CD4-positive, alpha-beta T cell treated with Interleukin-4 for 1 hour (primary cell): ENCODE results near the gene CLIC4.
"Not testable (repeated sequence)": the region's sequence is repeated elsewhere in the genome, so short reads cannot be mapped to it uniquely, and the experiment has no call there.

Experiments
- DNase-seq, 2 donors: peaks; one replicate each; pipeline ENCODE4 v3.0.0-alpha.2; 2020 to 2022

Gene CLIC4

DNA sequence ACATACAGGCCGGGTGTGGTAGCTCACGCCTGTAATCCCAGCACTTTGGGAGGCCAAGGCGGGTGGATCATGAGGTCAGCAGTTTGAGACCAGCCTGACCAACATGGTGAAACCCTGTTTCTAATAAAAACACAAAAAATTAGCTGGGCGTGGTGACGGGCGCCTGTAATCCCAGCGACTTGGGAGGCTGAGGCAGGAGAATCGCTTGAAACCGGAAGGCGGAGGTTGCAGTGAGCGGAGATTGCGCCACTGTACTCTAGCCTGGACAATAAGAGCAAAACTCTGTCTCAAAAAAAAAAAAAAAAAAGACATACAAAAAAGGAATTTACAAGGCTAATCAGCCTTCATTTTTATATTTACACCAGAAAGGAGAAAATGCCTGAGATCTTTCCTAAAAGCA, 78.2 kb downstream of the CLIC4 start:
- not testable (repeated sequence) for DNase-seq

DNA sequence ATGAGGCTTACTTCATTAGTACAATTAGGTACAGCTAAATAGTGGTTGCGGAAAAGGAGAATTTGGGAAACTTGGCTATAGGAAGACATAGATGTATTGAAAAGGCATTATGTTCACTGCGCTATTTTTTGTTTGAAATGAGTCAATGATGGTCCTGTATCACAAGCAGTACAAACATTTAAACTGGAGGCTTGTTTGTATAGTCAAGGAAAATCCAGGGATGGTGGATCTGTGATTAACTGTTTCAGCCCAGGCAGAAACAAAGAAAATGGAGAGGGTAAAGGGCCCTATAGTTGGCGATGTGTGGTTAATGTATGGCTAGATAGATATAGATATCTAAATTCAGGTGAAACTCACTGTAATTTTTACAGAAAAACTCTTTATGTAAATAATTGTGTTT, 79.9 kb downstream of the CLIC4 start:
- no peak for DNase-seq

DNA sequence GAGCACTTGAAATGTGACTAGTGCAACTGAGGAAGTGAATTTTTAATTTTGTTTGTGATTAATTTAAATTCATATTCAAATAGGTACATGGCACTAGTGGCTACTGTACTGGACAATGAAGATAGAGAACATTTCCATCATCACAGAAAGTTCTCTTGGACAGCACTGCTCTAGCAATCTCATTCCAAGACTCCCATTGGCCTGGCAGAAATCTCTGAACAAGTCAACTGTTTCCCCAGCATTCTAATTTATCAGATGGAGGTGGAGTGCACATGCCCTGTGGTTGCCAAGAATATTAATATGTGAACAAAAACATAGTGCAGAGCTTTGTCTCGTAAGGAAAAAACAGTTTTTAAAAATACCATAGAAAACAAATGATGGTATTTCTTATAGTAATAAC, 81.3 kb downstream of the CLIC4 start:
- no peak for DNase-seq

DNA sequence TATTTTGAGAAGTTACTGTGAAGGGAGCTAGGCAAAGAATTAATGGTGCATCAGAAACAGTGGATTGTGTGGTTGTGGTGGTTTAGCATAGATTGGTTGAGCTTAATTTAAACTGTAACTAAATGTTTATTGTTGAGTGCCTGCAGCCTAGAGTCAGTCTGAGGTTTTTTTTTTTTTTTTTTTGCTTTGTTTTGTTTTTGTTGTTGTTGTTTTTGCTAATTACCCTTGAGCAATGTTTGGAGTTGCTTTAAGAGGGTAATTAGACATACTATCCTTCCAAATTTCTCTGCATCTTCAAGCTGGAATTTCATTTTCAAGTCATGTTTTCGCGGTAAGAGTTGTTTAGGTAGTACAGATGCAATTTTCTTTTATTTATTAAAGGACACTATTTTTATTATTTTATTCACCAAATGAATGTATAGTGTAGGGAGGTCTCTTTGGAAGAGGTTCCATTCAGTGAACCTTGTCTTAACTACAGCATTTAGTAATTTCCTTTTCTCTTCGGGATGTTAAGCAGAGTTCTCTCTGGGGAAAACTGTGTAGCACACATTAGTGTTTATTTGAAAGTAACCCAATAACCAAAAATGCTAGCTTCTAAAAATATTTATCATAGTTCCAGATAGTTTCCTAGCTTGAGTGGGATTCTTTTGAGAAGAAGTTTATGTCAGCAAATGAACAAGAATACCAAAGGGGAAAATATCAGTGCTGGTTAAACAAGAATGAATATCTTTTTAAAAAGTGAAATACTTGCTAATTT, 82.3 kb downstream of the CLIC4 start:
- DNase-seq, result no peak

DNA sequence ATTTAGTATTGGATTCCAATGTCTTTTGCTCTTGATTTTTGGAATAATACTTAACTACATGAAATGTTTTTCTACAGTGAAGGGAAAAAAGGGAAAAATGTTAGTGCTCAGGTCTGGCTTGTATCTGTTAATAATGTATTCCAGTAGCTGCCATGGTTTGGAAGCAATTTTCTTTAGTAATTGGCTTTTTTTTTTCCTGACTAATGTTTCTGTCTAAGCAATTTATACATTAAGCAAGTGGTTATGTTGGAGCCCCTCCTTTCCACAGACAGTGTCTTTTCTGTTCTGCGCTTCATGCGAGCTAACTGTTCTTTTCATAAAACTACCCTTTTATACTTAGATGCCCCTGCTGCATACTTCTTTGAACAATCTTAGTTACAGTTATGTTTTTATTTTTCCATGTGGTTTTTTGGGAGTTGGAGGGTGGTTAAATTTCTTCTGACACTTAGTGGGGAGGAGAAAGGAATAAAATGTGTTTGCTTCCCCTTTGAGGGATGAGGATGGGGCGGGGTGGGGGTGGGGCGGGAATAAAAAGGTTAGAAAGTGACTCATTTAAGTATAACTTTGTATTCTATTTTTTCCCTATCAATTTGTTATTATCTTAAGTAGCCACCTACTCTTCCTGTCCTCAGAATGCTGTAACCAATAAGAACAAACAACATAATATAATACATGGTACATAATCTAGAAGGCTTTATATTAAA, 83.1 kb downstream of the CLIC4 start:
- DNase-seq, result no peak

DNA sequence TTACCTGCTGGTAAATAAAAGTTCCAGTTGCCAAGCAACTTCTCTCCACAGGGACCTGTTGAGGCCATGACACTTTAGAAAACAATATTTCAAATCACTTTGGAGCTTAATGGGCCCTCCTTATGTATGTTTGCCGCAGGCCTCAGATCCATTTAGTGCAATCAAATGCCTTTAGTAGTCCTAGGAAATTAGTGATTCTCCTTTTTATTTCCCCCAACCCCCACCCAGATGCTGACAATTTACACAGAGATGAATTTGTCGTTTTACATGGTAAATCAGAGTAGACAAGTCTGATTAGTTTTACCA, 83.6 kb downstream of the CLIC4 start:
- DNase-seq, result no peak

DNA sequence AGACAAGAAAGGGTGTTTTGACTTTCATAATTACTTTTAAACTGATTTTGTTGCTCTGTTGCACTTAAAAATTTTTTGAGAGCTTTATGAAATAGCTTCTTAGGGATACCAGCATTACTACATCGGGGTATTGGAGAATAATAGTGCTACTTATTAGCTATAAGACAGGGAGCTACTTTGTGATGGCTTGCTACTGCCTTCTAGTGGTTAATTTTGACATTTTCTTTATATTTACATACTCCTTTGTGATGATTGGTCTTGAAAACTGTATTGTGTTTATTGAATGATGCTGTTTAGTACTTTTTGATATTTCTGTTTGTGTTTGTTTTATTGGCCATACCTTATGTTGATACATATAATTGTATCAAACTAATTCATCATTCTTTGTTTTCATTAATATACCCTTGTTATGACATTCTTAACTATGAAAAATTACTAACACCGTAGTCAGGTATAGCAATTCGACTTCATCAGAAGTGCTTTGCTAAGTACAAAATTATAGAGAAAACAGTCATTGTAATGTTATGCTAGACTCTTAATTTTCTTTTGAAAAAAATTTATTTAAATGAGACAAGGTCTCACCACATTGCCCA, 85.5 kb downstream of the CLIC4 start:
- peak in 1 of 2 donors; percentile 71 for DNase-seq

DNA sequence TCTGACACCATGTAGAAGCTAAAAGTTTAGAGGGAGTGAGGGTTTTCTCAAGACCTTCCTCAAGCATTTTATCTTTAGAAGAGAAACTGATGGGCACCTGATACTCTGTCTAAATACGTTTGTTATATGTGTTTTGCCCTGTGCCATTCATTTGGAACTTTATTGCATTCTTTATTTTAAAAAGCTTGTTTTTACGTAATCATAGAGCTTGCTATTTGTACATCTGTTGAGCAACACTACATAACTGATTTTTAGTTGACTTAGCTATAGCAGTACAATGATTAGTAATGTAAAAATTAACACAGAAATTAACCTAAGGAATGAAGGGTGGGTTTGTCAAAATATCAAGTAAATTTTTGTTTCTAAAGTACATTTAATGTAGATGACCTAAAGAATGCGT, 96.3 kb downstream of the CLIC4 start:
- no peak for DNase-seq

DNA sequence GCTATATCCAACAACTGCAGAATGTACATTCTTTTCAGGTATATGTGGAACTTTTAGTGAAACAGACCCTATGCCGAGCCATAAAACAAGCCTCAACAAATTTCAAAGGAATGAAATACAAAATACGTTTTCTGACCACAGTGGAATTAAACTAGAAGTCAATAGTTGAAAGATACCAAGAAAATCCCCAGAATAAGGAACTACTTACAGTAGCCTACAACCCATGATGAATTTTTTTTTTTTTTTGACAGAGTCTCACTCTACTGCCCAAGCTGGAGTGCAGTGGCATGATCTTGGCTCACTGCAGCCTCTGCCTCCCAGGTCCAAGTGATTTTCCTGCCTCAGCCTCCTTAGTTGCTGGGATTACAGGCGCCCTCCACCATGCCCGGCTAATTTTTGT, 101.4 kb downstream of the CLIC4 start:
- no peak for DNase-seq

DNA sequence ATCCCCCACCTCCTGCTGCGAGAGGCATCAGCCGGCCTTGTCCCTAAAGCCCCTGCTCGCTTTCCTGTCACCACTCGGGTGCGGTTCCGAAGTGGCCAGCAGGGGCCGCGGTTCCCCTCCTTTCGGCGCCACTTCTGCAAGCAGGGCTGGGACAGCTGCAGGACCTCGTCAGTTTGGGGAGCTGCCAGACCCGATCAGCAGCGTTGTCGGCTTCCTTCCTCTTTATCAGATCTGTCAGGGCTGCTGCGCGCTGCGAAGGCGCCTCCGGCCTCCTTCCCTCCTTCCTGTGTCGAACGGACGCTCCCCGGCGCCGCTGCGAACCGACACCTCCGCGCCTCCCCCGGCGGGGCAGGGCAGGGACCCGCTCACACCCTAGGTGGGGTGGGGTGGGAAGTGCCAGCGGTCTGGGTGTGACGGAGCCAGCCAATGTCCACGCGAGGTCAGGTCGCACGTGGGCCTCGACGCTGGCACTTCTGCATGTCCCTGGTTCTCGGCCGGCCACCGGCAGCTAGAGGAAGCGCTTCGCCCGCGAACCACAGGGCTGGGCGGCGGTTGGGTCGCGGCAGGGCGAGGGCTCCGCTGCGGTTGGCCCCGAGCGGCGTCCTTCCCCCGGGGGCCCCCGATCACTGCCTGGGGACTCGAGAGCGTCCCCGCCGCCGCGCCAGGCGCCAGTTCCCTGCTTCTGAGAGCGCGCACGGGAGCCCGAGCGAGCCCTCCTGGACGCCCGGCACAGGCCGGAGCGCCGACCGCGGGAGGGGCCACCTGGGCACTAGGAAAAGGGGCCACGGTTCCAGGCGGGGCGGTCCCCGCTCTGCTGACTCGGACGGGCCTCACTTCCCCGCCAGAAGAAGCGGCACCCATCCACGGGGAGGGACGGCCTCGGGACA, 103.0 kb downstream of the CLIC4 start:
- DNase-seq, result peak; percentile 92 to 94

DNA sequence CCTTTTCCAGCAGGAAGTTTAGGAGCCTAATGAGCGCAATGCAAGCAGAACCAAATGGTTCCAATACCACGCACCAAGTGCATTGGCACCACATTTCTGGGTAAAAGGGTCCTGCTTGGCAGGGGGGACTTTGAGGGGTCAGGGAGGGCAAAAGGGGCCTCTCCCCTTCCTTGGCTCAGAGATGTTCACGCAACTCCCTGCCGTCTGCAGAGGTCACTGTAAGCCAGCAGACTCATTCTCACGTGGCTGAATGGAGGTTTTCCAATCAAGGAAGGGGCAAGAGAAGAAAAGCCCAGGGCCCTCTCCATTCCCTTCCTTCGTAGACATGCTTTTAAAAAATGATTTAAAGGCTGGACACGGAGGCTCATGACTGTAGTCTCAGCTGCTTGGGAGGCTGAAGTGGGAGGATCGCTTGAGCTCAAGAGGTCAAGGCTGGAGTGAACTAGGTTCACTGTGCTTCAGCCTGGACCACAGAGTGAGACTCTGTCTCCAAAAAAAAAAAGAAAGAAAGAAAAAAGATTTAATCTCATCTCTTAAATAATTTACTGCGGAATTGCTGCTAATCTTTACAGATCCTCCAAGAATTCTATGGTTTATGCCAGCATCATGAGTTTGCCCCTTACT, 104.5 kb downstream of the CLIC4 start:
- peak; percentile 25 to 34 for DNase-seq

DNA sequence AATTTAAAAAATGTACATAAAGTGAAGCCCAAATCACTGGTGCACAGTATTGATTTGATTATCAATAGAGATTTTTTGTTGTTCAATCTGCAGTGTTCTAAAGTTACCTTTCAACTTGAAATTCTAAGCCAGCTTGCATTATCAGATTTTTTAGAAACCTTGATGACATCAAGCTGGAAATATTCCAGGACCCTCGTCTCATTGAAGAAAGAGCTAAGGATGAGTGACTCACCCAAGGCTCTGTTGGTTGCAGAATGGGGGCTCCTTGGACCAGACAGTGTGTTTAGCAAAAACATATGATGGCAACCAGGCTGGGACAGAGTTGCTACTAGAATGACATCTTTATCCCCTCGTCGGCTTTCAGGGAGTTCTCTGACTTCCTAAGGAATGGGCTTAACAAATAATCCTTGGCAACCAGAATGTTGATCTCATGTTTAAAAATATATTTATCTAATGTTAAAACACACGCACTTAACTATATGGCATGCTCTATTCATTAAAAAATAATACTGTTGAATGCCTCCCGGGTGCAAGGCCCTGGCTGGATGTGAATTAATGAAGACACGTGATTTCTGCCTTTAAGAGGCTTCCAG, 105.2 kb downstream of the CLIC4 start:
- no peak for DNase-seq

DNA sequence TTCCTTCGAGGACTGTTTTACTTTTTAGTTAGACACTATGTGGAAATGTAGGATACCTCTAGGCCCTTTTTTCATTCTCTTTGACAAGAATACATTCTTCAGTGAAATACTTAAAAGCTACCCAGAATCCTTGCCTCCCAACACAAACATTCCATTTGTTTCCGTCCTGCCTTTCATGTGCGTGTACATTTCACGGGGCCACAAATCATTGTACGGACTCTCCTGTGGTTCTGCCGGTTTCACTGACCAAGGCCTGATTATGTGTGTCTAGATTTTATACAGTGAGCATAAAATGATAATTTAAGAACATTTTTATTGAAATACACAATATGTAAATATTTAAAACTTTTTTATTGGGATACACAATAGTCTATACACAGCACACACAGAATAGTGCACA, 108.4 kb downstream of the CLIC4 start:
- DNase-seq, result no peak

DNA sequence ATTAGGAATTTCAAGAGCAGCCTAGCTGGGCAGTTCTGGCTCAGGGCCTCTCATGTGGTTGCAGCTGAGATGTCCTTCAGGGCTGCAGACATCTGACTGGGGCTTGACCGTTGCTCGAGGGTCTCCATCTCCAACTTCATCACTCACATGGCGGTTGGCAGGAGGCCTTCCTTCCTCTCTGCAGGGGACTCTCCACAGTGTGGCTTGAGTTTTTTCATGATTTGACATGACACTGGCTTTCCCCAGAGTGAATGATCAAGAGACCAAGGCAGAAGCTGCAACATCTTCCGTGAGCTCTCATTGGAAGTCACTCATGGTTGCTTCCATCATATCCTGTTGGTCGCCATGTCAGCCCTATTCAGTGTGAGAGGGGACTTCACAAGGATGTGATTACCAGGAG, 110.2 kb downstream of the CLIC4 start:
- DNase-seq, result no peak

DNA sequence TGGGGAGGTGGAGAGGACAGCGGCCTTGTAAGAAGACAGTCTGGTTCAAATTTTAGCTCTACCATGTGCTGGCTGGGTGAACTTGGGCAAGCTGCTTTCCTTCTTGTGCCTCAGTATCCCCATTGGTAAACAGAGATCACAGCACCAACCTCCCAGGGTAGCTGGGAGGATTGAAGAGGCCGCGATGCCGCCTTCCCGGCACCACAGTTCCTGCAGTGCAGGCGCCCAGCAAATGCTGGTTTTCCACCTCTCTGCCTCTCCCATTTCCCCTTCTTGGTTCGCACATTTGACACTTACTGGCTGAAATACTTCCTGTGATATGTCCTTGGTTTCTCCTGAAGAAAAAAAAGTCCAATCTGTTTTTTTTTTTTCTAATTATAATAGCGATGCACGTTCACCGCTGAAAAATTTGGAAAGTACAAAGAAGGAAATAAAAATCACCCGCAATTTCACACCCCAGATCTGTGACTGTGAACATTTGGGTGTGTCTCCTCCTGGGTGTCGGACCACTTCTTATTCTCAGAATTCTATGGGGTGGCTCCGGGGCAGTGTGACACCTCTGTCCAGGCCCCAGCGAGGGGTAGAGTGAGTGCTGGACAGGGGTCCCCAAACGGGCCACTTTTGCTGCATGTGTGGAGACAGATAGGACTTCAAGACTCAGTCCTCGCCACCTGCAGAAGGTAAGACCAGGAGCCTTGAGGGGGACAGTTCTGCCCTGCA, 111.7 kb downstream of the CLIC4 start:
- DNase-seq, result peak in 1 of 2 donors; percentile 42

DNA sequence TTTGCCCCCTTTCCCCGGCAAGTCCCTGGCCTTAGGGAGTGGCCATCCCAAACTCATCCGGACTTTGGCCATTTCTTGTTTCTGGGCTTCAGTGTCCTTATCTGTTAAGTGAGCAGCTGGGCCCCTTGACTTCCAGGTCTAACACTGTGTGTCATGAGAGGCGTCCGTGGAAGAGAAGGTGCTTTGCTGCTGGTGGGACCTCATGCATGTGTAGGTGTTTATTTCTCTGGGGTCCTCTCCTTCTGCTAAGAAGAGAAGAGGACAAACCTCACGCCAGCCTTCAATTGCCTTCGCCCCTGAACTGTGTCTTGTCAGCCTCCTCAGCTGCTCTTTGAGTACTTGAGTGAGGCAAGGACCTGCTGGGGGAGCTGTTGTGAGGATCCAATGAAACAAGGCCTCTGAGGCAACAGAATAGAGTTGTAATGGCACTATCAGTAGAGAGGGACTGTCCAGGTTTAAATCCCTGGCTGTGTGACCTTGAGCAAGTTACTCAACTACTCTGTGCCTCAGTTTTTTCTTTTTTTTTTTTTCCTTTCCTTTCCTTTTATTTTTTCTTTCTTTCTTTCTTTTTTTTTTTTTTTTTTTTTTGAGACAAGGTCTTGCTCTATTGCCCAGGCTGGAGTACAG, 112.4 kb downstream of the CLIC4 start:
- DNase-seq, result peak in 1 of 2 donors; percentile 27

DNA sequence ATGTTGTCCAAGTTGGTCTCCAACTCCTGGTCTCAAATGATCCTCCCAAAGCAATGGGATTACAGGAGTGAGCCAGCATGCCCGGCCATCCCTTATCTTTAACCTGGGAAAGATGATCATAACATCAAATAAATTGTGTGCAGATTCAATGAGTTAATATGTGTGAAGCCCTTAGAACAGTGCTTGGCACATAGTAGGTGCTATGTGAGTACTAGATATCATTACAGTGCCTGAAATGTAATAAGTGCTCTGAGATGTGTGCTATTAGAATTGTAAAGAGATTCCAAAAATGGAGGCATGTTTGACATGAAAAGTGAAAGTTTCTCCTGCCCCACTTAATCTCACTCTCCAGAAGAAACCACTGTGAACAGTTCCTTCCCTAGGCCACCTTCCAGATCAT, 113.0 kb downstream of the CLIC4 start:
- DNase-seq, result no peak

DNA sequence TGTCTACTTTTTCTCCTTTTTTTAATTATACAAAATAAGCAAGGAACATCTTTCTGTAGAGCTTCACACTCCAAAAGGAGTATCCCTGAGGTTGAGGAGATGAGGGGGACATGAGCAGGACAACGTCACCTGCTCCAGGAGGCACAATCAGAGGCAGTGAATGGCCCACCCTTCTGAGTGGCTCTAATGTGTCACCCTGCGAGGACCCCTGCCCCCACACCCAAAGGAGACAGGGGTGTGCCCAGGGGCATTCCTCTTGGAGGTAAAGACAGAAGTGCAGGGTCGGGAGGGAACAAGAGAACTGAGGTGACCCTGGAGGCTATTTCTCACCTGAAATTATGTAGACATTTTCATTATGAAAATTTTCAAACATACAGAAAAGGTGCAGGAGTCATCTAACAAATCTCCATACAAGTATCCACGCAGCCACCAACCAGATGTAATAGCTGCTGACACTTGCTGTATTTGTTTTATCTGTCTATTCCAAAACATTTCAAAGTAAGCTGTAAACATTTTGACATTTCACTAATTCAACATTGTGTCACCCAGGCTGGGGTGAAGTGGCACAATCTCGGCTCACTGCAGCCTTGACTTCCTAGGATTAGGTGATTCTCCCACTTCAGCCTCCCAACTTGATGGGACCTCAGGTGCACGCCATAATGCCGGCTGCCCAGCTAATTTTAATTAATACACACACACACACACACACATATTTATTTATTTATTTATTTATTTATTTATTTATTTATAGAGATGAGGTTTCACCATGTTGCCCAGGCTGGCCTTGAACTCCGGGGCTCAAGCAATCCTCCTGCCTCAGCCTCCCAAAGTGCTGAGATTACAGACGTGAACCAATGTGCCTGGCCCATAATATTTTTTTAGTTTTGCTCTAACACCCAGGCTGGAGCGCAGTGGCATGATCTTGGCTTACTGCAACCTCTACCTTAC, 114.1 kb downstream of the CLIC4 start:
- DNase-seq, result no peak

DNA sequence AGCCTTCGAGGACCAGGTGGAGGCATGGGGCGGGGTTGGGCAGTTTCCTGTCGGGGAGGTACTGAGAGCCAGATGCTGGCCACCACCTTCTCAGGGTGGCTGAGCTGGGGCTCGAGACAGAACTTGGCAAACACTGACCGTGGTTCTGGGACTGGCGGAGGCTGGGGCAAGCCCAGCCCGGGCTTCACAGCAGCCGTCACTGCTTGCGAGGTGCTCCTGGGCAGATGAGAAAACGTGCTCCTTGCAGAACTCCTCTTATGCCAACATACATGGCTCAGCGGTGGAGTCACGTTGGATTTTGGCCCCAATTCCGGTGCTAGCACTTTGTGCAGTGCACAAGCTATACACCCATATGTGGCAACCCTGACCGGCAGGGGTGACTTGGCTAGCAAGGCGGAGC, 115.6 kb downstream of the CLIC4 start:
- DNase-seq, result no peak
